HG02610 (cell line): ENCODE results near the gene FOLR2.

Experiments used
- ATAC-seq: cut with Tn5 transposase; IDR thresholded peaks from one replicate; pipeline ENCODE4 v1.9.1; 2021; ENCODE audit warnings: mild to moderate bottlenecking, moderate library complexity; ENCODE audit not compliant: unreplicated experiment

The FOLR2 gene

DNA sequence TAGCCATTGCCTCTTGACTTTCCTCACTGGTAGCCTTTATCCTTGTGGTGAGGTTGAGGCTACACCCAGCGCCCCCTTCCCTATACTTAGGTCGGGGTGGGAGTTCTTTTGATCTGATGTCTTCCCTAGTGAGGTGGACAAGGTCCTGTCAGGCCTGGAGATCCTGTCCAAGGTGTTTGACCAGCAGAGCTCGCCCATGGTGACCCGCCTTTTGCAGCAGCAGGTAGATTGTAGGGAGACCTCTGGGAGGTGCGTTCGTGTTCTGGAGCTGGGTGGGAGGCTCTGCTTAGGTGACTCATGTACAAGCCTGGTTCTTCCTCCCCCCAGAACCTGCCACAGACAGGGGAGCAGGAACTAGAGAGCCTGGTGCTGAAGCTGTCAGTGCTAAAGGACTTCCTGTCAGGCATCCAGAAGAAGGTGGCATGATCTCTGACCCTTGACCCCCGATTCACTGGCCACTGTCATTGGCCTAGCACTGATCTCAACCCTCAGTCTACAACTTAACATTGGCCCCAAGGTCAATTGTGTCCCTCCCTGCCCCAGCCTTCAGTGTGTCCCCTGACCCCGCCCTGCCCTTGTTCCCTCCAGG, 12.8 kb downstream of the FOLR2 start:
- no peak for ATAC-seq

DNA sequence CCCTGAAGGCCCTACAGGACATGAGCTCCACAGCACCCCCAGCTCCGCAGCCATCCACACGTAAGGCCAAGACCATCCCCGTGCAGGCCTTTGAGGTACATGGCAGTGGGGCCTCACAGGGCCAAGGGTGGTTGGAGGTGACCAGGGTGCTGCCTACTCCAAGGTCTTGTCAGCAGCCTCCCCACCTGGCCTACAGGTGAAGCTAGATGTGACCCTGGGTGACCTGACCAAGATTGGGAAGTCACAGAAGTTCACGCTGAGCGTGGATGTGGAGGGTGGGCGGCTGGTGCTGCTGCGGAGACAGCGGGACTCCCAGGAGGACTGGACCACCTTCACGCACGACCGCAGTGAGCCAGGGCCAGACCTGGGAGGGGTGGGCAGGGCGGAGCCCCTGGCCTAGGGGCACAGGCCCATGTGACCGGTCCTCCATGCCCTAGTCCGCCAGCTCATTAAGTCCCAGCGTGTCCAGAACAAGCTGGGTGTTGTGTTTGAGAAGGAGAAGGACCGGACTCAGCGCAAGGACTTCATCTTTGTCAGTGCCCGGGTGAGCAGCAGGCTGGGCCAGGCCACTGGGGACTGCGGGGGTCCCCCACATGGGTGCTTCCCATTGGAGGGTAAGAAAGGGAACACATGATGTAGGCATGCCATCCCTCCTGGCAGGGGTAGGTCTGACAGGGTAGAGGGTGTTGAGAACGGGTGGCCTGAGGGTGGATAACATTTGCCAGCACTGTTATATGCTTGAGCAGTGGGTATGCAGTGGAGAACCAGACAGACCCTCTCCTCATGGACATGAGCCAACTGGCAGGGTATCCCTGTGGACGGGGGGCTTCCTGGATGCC, 13.6 kb downstream of the FOLR2 start:
- ATAC-seq = no peak

DNA sequence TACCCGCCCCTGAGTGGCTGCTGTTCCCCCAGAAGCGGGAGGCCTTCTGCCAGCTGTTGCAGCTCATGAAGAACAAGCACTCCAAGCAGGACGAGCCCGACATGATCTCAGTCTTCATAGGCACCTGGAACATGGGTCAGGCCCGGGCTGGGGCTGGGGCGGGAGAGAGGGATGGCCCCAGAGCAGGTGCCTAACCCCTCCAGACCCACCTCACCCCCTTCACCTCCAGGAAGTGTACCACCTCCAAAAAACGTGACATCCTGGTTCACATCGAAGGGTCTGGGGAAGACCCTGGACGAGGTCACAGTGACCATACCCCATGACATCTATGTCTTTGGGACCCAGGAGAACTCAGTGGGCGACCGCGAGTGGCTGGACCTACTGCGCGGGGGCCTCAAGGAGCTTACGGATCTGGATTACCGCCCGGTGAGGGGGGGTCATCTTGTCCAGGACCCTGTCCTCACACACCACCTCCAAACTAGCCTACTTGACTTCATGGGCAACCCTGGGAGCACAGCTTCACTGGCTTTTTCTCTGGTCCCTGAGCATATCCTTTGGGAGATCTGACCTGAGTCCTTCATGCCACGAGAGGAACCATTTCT, 14.3 kb downstream of the FOLR2 start:
- ATAC-seq = no peak

DNA sequence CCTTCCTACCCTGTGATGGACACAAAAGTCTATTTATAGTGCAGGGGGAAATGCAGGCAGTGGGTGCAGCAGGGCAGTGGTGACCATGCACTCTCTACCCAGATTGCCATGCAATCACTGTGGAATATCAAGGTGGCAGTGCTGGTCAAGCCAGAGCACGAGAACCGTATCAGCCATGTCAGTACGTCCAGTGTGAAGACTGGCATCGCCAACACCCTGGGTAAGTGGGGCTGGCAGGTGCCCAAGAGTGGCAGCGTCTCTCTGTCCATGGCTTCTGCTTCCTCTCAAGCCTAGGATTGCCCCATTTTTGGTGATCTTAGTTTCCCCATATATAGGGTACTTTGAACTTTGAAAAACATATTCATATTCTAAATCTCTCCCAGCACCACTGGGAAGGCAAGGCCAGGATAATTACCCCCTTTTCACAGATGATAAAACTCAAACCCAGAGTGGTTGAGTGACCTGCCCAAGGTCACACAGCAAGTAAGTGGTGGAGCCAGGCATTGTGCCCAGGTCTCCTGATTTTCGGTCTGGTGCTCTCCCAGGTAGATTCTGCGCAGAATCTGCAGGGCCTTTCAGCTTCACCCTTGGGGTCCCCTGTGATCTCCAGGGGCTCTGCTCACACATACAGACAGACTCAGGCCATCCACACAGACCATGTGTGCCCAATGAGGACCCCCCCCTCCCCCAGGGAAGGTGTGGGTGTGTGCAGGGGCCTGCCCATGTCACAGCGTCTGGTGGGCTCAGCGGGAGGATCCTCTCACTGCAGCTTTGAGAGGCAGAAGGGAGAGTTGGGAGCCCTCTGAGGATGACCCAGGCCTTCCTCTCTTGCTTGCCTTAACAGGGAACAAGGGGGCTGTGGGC, 15.0 kb downstream of the FOLR2 start:
- no peak for ATAC-seq

DNA sequence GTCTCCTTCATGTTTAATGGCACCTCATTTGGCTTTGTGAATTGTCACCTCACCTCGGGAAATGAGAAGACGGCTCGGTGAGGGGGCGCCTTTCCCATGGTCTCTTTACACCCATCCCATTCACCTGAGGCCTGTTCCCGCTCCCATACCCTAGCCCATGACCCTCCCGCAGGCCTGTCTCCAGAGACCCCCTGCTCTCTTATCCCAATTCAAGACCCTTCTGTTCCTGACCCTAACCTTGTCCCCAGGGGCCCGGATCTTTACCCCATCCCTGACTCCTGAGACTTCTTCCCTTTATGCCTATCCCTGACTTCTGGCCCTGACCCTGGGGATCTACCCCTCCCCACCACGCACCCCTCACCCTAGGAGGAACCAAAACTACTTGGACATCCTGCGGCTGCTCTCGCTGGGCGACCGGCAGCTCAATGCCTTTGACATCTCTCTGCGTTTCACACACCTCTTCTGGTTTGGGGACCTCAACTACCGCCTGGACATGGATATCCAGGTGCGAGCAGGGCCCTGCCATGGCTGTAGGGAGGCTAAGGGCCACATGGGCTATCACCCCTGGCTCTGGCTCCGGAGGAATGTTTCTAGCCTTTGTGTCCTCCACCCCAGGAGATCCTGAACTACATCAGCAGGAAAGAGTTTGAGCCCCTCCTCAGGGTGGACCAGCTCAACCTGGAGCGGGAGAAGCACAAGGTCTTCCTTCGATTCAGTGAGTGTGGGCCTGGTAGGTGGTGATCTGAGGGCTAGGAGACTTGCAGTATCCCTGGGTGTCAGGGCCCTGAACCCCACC, 15.9 kb downstream of the FOLR2 start:
- no peak for ATAC-seq

DNA sequence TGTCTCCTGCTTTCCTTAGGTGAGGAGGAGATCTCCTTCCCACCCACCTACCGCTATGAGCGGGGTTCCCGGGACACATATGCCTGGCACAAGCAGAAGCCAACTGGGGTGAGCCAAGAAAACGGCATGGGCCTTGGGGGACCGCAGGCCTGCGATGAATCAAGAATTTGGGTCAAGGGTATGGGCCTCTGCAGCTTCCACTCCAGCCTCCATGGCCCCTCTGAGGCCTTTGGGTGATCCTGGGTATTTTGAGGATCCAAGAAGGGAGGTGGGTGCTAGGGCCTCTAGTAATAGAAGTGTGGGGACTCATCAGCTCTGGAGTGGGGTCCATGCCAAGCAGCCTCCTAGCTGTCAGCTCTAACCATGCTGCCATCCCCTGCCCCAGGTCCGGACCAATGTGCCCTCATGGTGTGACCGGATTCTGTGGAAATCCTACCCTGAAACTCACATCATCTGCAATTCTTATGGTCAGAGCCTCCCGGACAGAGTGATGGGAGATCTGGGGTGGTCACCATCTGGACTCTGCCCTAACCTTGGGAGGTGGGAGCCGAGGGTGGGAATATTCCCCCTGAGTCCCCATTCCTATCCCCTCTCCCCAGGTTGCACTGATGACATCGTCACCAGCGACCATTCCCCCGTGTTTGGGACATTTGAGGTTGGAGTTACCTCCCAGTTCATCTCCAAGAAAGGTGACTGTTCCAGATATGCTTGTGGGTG, 16.6 kb downstream of the FOLR2 start:
- ATAC-seq = no peak

DNA sequence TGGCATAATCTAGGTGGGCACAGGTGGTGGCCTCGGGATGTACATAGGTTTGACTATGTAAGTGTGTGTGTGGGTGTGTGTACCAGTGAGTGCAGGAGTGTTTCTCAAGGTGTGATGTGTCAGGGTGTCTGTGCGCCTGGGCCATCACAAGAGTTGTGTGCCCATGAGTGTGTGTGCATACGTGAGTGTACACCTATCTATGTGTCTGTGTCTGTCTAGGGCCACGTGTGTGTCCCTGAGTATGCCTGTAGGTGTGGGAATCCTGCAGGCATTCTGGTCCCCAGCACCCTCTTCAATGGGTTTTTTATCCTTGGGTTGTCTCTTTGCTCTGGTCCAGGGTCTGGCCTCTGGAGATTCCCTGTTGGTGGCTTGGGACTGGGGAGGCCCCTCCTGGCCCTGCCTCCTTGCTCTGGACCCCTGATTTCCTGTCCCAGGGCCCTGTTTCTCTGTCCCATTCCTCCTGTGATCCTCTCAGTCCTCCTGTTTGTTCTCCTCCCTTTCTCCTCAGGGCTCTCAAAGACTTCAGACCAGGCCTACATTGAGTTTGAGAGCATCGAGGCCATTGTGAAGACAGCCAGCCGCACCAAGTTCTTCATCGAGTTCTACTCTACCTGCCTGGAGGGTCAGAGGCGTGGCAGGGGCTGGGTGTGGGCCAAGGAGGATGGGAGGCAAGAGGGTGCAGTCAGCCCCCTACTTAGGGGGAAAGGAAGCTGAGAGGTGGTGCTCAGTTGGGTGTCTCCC, 17.3 kb downstream of the FOLR2 start:
- ATAC-seq = no peak

DNA sequence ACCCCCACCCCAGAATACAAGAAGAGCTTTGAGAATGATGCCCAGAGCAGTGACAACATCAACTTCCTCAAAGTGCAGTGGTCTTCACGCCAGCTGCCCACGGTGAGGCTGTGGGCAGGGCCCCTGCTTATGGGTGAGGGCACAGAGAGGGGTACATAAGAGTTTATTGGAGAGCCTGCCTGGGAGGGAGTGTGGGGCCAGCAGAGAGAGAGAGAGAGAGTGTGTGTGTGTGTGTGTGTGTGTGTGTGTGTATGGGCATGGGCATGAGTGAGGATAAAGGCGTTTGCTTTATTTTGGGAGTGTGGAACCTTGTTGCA, 17.9 kb downstream of the FOLR2 start:
- no peak for ATAC-seq

DNA sequence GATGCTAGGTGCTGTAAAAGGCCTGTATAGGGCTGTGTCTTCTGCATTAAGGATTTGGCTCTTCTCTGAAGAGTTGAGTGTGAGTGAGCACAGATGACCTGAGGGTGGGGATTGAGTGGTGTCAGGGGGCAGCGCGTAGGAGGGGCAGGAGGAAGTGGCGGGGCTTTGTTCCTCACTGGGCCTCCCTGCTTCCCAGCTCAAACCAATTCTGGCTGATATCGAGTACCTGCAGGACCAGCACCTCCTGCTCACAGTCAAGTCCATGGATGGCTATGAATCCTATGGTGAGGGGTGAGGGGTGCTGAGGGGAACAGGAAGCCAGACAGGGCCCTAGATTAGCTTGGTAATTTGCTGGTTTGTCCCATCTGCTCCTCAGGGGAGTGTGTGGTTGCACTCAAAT, 18.3 kb downstream of the FOLR2 start:
- no peak for ATAC-seq

DNA sequence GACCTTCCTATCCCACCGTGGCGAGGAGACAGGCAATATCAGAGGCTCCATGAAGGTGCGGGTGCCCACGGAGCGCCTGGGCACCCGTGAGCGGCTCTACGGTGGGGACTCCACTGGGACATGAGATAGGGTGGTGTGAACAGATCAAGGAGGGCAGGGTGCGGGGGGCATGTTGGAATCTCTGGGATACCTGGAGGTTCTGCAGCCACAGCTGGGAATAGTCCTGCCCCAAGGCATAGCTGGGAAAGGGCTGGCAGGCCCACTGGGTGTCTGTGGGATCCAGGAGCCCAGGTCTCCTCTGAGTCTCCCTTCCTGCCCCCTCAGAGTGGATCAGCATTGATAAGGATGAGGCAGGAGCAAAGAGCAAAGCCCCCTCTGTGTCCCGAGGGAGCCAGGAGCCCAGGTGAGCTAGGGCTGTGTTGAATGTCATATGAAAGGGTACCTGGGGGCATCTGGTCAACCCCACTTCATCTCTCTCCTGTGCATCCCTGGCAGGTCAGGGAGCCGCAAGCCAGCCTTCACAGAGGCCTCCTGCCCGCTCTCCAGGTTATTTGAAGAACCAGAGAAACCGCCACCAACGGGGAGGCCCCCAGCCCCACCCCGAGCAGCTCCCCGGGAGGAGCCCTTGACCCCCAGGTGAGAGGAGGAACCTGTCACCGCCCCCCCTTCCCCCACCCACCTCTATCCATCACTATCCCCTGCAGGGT, 18.9 kb downstream of the FOLR2 start:
- no peak for ATAC-seq

DNA sequence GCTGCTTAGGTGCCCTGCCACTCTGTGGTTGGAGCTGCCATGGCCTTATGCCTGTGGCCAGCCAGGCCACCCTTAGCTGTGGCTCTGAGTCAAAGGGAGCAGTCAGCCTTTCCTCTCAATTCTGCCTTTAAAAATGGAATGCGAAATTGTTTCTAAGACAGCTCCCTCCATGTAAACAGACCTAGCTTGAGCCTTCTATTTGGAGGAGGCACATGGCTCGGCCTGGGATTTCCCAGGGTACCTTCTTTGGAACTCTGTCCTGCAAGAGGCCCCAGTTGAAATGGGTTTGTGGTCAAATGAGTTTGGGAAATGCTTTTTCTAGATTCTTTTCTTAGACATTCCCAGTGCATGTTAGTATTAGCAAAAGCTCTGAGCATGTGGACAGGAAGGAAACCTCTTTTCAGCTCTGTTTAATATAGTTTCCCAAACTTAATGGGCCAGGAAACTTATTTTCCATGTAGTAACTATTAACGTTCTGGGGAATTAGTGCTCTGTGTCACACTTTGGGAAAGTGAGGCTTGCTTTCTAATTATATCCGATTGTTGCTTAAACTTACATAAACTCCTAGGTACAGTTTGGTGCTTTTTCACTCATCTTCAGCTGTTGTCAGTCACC, 19.6 kb downstream of the FOLR2 start:
- no peak for ATAC-seq

DNA sequence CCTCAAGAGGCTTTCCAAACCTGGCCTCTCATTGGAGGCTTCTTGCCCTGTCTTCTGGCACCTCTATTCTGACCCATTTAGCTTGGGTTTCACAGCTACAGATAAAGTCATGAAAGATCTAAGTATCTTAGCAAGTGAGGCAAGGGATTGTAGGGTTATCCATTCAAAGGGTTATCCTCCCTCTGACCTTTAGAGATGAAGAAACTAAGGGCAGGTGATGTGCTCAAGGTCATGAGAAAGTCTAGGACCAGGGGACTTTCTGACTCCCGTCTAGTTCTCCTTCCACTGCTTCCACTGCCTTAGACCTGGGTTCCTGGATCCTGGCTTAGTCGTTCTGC, 20.1 kb downstream of the FOLR2 start:
- no peak for ATAC-seq

DNA sequence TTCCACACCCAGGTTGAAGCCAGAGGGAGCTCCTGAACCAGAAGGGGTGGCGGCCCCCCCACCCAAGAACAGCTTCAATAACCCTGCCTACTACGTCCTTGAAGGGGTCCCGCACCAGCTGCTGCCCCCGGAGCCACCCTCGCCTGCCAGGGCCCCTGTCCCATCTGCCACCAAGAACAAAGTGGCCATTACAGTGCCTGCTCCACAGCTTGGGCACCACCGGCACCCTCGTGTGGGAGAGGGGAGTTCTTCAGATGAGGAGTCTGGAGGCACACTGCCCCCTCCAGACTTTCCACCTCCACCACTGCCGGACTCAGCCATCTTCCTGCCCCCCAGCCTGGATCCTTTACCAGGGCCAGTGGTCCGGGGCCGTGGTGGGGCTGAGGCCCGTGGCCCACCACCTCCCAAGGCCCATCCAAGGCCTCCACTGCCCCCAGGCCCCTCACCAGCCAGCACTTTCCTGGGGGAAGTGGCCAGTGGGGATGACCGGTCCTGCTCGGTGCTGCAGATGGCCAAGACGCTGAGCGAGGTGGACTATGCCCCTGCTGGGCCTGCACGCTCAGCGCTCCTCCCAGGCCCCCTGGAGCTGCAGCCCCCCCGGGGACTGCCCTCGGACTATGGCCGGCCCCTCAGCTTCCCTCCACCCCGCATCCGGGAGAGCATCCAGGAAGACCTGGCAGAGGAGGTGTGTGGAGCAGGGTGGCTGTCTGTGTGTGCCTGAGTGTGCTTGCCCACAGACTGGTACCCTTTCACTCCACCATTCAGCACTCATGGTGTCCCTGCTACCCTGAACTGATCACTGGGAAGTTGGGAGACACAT, 20.7 kb downstream of the FOLR2 start:
- no peak for ATAC-seq

DNA sequence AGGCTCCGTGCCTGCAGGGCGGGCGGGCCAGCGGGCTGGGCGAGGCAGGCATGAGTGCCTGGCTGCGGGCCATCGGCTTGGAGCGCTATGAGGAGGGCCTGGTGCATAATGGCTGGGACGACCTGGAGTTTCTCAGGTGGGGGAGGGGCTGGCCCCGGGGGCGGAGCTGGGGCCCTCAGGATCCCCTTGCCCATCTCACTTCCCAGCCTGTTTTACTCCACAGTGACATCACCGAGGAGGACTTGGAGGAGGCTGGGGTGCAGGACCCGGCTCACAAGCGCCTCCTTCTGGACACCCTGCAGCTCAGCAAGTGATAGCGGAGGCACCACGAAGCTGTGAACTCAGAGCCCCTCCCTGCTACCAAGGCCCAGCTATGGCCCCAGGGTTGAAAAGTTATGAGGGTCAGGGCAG, 21.5 kb downstream of the FOLR2 start:
- ATAC-seq = no peak

DNA sequence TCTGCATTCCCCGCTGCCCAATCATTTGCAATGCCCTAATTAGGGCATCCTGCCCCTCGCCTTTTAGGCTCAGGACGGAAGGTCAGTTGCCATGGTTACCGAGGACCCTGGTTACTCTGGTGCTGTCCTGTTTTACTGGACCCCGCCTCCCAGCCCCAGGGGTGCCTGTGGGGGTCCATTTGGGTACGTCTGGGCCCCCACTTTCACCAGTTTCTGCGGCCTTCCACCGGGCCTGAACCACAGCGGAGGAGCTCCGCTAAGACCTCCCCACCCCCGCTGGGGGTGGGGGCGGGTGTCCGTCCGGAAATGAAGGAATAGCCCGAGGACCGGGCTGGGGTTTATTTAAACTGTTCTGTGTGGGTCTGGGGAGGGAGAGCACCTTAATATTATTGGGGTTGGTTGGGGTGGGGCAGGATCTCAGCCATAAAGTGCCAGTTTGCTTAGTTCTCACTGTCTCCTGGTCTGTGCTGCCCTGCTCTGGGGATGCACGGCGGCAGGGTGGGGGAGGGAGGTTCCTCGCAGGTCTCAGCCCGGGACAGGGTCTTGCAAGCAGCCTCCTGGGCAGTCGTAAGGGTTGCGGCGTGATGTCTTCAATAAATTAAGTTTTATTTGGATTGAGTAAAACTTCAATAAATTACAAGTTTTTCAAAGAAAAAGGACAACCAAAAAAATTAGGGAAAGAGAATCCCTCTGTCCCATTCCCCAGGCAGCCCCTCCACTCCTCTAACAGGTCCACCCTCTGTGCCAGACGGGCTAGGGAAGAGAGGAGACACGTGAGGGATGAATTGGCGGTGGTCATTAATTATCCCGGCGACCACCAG, 22.1 kb downstream of the FOLR2 start:
- ATAC-seq = no peak

DNA sequence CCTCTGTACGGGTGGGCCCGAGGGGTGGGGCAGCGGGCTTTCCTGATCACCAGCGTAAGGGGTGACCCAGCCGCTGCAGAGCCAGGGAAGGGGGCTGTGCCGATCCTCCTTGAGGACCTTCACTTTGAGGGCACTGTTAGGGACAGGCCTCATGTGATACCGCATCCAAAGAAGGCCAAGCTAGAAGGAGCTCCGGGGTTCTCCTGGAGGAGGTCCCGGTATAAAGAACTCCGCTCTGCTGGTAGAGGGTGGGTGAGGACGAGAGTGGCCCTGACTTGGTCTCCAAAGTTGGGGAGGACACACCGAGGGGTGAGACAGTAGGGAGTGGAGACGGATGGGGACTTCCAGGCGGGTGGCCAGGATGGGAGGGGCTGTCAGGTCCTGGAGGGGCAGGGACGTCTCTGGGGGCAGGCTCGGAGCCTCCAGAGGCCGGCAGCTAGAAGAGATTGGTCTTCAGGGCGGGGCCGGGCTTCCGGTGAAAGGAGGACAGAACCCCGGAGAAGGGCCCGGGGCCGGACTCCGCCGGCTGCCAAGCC, 22.8 kb downstream of the FOLR2 start:
- no peak for ATAC-seq
